SK-N-MC (cell line): ENCODE data around the gene PDE11A.
"Not testable (repeated sequence)": the region's sequence is repeated elsewhere in the genome, so short reads cannot be mapped to it uniquely, and the experiment has no call there.

ENCODE experiments used
- DNase-seq: peaks from one replicate; pipeline ENCODE4 v3.0.0-alpha.2; 2011; ENCODE audit warnings: low read depth, low spot score
- H3K27ac ChIP-seq: fragments of 200-600 bp; sonication (generic); 2 replicates; pipeline ENCODE4 v1.5.1; 2016; ENCODE audit warnings: mixed run types
- H3K36me3 ChIP-seq: fragments of 200-600 bp; sonication (generic); 2 replicates; pipeline ENCODE4 v1.6.1; 2017; ENCODE audit warnings: antibody characterized with exemption, low read length, mixed read lengths; ENCODE audit not compliant: insufficient read depth
- H3K4me3 ChIP-seq: fragments of 200-600 bp; sonication (generic); 2 replicates; pipeline ENCODE4 v1.5.1; 2016
- H3K9ac ChIP-seq: fragments of 200-600 bp; sonication (generic); 2 replicates; pipeline ENCODE4 v1.8.0; 2017; ENCODE audit warnings: mixed run types, mixed read lengths; ENCODE audit not compliant: insufficient read length
- H3K9me3 ChIP-seq: fragments of 200-600 bp; sonication (generic); 2 replicates; pipeline ENCODE4 v1.6.1; 2017; ENCODE audit warnings: low read depth, mild to moderate bottlenecking, antibody characterized with exemption, low read length, moderate library complexity, mixed read lengths
- EZH2 ChIP-seq: fragments of 200-600 bp; sonication (generic); IDR thresholded peaks from one replicate; pipeline ENCODE4 v1.6.1; 2017; ENCODE audit warnings: antibody characterized with exemption
- FOXP2 ChIP-seq: optimal IDR thresholded peaks from 2 replicates; pipeline ENCODE3; 2011; ENCODE audit warnings: mild to moderate bottlenecking, moderate library complexity; ENCODE audit not compliant: insufficient read depth; ENCODE audit errors: extremely low read length, control extremely low read depth
- POLR2AphosphoS5 ChIP-seq: IDR thresholded peaks from 2 replicates; pipeline ENCODE4 v1.6.1; 2012; ENCODE audit warnings: mild to moderate bottlenecking, low read depth, low read length, borderline replicate concordance

Gene PDE11A

DNA sequence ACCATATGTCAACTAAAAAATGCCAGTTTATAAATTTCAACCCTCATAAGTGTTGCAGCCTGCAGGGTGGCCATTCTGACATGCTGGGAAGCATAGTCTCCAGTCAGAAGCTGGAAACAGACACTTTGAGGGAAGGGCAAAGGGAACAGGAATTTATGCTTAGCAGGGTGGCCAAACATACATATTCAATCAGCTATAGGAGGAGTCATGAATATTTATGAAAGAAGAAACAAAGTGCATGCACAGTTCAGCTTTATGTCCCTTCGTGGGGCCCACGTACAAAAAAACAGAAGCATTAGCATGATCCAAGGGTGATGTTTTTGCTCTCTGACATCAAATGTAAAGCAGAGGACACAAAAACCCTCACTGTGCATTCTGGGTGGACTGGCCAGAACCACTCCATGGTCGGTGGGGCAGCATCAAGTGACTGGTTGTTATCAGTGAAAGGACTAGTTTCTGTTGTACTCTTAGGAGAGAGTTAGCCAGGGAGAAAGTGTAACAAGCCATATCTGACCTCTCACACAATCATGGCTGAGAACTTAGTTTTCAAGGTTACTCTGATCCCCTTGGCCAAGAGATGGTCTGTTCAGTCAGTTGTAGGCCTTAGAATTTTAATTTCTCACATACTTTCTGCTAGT lies 9.9 kb upstream of the PDE11A start:
- H3K27ac ChIP-seq = no peak overlapping the region
- no peak overlapping the region for H3K9ac ChIP-seq
- peak; percentile 10 for DNase-seq
- TF ChIP-seq FOXP2 (no peak), POLR2AphosphoS5 (no peak), EZH2 (no peak)
- no peaks in the 10 kb centered on the region for H3K9me3 ChIP-seq
- H3K36me3 ChIP-seq = no peaks in the 10 kb centered on the region
- peak overlapping the region; percentile 57 for H3K4me3 ChIP-seq

DNA sequence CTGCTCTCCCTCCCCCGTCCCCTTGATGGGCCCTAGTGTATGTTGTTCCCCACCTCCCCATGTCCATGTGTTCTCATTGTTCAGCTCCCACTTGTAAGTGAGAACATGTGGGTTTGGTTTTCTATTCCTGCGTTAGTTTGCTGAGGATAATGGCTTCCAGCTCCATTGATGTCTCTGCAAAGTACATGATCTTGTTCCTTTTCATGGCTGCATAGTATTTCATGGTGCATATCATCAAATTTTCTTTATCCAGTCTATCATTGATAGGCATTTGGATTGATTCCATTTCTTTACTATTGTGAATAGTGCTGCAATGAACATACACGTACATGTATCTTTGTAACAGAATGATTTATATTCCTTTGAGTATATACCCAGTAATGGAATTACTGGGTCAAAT lies 6.7 kb upstream of the PDE11A start:
- not testable (repeated sequence) for H3K36me3 ChIP-seq

GRCh38 chr2:178076130-178076529 lies 3.6 kb upstream of the PDE11A start:
- DNase-seq = no peak
- Histone ChIP-seq H3K27ac (no peak overlapping the region), H3K9ac (no peak overlapping the region), H3K36me3 (no peaks in the 10 kb centered on the region), H3K9me3 (no peaks in the 10 kb centered on the region), H3K4me3 (no peak overlapping the region)
- no peak for TF ChIP-seq POLR2AphosphoS5
- TF ChIP-seq EZH2 = no peak
- no peak for TF ChIP-seq FOXP2

More for the DNA sequence above, 6.7 kb upstream of the PDE11A start:
- not testable (repeated sequence) for H3K9ac ChIP-seq, H3K27ac ChIP-seq, DNase-seq, H3K9me3 ChIP-seq, H3K4me3 ChIP-seq

- Histone ChIP-seq H3K4me3 (no peak overlapping the region), H3K36me3 (no peaks in the 10 kb centered on the region), H3K27ac (no peak overlapping the region), H3K9me3 (no peaks in the 10 kb centered on the region), H3K9ac (no peak overlapping the region)
- TF ChIP-seq EZH2 (no peak), FOXP2 (no peak), POLR2AphosphoS5 (no peak)
- no peak for DNase-seq
Observed at GRCh38 chr2:178075006-178075326, 2.4 kb upstream of the PDE11A start.

DNA sequence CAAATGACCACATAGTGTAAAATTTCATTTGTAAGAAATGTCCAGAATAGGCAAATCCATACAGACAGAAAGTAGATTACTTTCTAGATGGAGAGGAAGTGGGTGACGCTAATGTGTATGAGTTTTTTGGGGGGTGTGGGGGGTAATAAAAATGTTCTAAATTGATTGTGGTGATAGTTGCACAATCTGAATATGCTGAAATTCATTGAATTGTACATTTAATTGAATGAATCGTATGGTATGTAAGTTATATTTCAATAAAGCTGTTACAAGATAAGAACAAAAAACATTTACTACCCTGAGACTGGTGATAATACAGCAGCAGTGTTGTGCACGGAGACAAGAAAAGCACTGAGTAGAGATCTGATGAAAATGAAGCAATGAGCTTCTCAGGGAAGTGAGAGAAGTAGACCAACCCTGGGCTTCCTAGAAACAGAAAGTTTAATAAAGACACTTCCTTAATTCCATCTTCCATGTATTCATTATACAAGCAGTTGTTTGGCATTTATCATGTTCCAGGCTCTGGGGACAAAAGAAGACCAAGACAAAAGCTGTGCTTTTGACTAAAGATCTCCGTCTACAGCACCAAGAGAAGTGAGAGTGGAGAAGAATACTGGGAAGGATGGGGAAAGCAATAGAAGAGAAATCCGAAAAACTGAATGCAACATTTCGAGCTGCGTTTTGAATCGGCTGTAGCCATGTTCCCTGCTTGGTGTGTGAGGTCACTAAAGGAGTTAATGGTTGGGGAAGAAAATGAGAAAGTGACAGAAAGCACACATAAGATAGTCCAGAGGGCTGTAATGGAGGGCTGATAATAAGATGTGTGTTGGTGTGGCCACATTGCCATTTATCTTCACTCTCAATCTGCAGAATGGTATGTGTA lies 1.8 kb upstream of the PDE11A start:
- Histone ChIP-seq H3K4me3 (no peak overlapping the region), H3K9ac (no peak overlapping the region), H3K36me3 (no peaks in the 10 kb centered on the region), H3K27ac (no peak overlapping the region), H3K9me3 (no peaks in the 10 kb centered on the region)
- DNase-seq = no peak
- TF ChIP-seq EZH2 (no peak), POLR2AphosphoS5 (no peak), FOXP2 (no peak)

DNA sequence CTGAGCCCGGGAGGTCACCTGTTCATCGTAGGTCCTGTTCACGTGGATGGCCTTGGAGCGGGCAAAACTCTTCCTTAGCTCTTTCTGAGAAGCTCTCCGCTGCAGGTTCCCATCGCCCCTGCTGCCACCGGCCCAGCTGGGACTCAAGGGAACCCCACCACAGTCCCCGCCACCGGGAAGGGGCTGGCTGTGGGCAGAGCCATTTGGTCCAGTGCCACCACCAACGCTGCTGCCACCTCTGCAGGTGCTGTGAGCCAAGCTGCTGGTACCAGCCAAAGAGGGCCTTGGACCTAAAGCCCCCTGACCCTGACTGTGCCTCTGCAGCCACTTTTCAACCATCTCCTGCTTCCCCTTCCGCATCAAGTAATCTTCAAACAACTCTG lies 586 bp downstream of the PDE11A start:
- Histone ChIP-seq H3K9me3 (no peaks in the 10 kb centered on the region), H3K36me3 (no peaks in the 10 kb centered on the region), H3K9ac (no peak overlapping the region), H3K4me3 (peak overlapping the region; percentile 79), H3K27ac (no peak overlapping the region)
- TF ChIP-seq EZH2 (no peak), POLR2AphosphoS5 (no peak), FOXP2 (no peak)
- no peak for DNase-seq

GRCh38 chr2:178070824-178071223 lies 1.8 kb downstream of the PDE11A start:
- TF ChIP-seq FOXP2 = no peak
- TF ChIP-seq POLR2AphosphoS5 = no peak
- no peak for TF ChIP-seq EZH2
- H3K27ac ChIP-seq = no peak overlapping the region
- H3K36me3 ChIP-seq = no peaks in the 10 kb centered on the region
- H3K9me3 ChIP-seq = no peaks in the 10 kb centered on the region
- no peak overlapping the region for H3K9ac ChIP-seq
- DNase-seq = no peak
- no peak overlapping the region for H3K4me3 ChIP-seq

- Histone ChIP-seq H3K9ac (no peak overlapping the region), H3K9me3 (no peaks in the 10 kb centered on the region), H3K27ac (no peak overlapping the region), H3K4me3 (no peak overlapping the region), H3K36me3 (no peaks in the 10 kb centered on the region)
- DNase-seq = no peak
- no peak for TF ChIP-seq FOXP2
- TF ChIP-seq POLR2AphosphoS5 = no peak
- no peak for TF ChIP-seq EZH2
Observed at GRCh38 chr2:178069551-178069950, 3.0 kb downstream of the PDE11A start.
